Liver (tissue), 3 donors: ENCODE results near the gene OR2T1.

Experiments used
- CTCF ChIP-seq: fragments of 150-350 bp; IDR thresholded peaks from 2 replicates; pipeline ENCODE4 v1.5.1; 2017; ENCODE audit warnings: improper control_type of control experiment, low read depth, low read length; ENCODE audit not compliant: missing input control
- EGR1 ChIP-seq, 2 donors: IDR thresholded peaks; 2 replicates each; pipeline ENCODE4 v1.6.1; 2016 to 2018; ENCODE audit warnings: antibody characterized with exemption in 2 of 2, low read depth in 2 of 2
- JUND ChIP-seq, 2 donors: IDR thresholded peaks; 2 replicates each; pipeline ENCODE4 v1.6.1; 2016; ENCODE audit warnings: antibody characterized with exemption in 2 of 2
- REST ChIP-seq: IDR thresholded peaks from 2 replicates; pipeline ENCODE4 v1.6.1; 2016; ENCODE audit warnings: antibody characterized with exemption, mild to moderate bottlenecking
- YY1 ChIP-seq: IDR thresholded peaks from 2 replicates; pipeline ENCODE4 v1.6.1; 2016; ENCODE audit warnings: antibody characterized with exemption, mild to moderate bottlenecking
- TF ChIP-seq, protein P1 (sequence below): IDR thresholded peaks from 2 replicates; pipeline ENCODE4 v1.6.1; 2016; ENCODE audit warnings: antibody characterized with exemption
- donor health status: healthy.
- donor health status: healthy.

DNA sequence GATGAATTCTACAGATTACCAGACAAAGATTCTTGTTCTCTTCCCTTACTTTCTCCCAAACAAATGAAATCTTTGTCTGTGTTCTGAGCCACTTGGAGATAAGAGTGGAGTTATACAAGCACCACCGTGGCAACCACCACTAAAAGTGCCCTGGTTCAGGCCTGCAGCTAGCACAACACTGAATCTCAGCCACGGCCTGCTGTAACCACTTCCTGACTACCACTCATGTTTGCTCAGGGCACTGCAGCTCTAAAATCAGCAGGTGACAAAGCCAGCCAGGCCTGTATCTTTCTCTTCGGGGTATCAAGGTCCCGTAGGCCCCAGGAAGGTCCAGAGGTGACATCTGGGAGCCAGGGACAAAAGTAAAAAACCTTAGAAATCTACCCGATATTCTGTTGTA lies 30.5 kb upstream of the OR2T1 start:
- TF ChIP-seq CTCF = no peak
- TF ChIP-seq EGR1 (IDR thresholded peaks at IDR 0.05; ENCODE audit: low read depth in 2 of 2) = no peak
- TF ChIP-seq, protein P1, sequence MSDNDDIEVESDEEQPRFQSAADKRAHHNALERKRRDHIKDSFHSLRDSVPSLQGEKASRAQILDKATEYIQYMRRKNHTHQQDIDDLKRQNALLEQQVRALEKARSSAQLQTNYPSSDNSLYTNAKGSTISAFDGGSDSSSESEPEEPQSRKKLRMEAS = no peak
- no peak for TF ChIP-seq JUND (IDR thresholded peaks at IDR 0.05)
- no peak for TF ChIP-seq REST
- no peak for TF ChIP-seq YY1
